IMR-90 (cell line): ENCODE data around the gene RPS6KA2. TPM values are rescaled to one million over a fixed set of nuclear protein-coding genes. Genes with fewer than 3 reads are reported as not detected.

Experiments
- ATAC-seq: fragments of 200-7000 bp; cut with Tn5 transposase; 2 replicates; pipeline ENCODE4 v1.9.1; 2020; ENCODE audit warnings: low read depth, mild to moderate bottlenecking, moderate library complexity
- BruUV-seq: library from RNA; stranded (reverse); fragments of 400-500 nt; replicated peaks from 2 replicates; lab custom pipeline; 2021; lab: Mats Ljungman, UMichigan
- CTCF ChIA-PET: fragments of 300-600 bp; formaldehyde crosslinking; extraction: SDS; loops from one replicate; lab custom pipeline; 2021; ENCODE audit warnings: antibody characterized with exemption; lab: Yijun Ruan, JAX
- POLR2A ChIA-PET: fragments of 300-600 bp; sonication (Branson Sonifier 250); formaldehyde crosslinking; loops from one replicate; lab custom pipeline; 2022; ENCODE audit warnings: antibody characterized with exemption; ENCODE audit not compliant: unreplicated experiment; lab: Charles Lee
- DNase-seq: peaks from one replicate; pipeline ENCODE4 v3.0.0; 2013
- H2AFZ ChIP-seq: replicated peaks from 2 replicates; pipeline ENCODE3; 2013; ENCODE audit warnings: low read length, mild to moderate bottlenecking; ENCODE audit not compliant: poor library complexity
- H2AK5ac ChIP-seq: 2 replicates; pipeline ENCODE4 v1.6.1; 2013; ENCODE audit warnings: low read depth, low read length, inconsistent platforms
- H2AK9ac ChIP-seq: replicated peaks from 2 replicates; pipeline ENCODE3; 2013; ENCODE audit warnings: mild to moderate bottlenecking, low read depth, low read length, moderate library complexity; ENCODE audit not compliant: poor library complexity
- H2BK120ac ChIP-seq: 2 replicates; pipeline ENCODE4 v1.6.1; 2013; ENCODE audit warnings: low read depth, low read length, inconsistent platforms
- H2BK15ac ChIP-seq: 3 replicates; pipeline ENCODE4 v1.6.1; 2013; ENCODE audit warnings: low read depth, low read length, inconsistent platforms
- H2BK20ac ChIP-seq: 2 replicates; pipeline ENCODE4 v1.6.1; 2013; ENCODE audit warnings: low read depth, mild to moderate bottlenecking, inconsistent platforms, low read length, moderate library complexity
- H2BK5ac ChIP-seq: 2 replicates; pipeline ENCODE4 v1.6.1; 2013; ENCODE audit warnings: mild to moderate bottlenecking, low read depth, low read length, inconsistent platforms; ENCODE audit not compliant: poor library complexity, severe bottlenecking
- H3K14ac ChIP-seq: replicated peaks from 2 replicates; pipeline ENCODE4 v1.6.1; 2013; ENCODE audit warnings: low read depth, low read length, inconsistent platforms
- H3K18ac ChIP-seq: 2 replicates; pipeline ENCODE4 v1.6.1; 2013; ENCODE audit warnings: low read depth, low read length, control low read depth
- H3K23ac ChIP-seq: 2 replicates; pipeline ENCODE4 v1.6.1; 2013; ENCODE audit warnings: low read depth, low read length, inconsistent platforms
- H3K27ac ChIP-seq: 2 replicates; pipeline ENCODE4 v1.5.1; 2013; ENCODE audit warnings: mild to moderate bottlenecking, control low read depth, low read length; ENCODE audit not compliant: insufficient read depth
- H3K27me3 ChIP-seq: 2 replicates; pipeline ENCODE4 v1.6.1; 2013; ENCODE audit warnings: low read length; ENCODE audit not compliant: control insufficient read depth, insufficient read depth
- H3K36me3 ChIP-seq: 2 replicates; pipeline ENCODE4 v1.6.1; 2013; ENCODE audit warnings: low read length, mixed read lengths; ENCODE audit not compliant: control insufficient read depth, insufficient read depth
- H3K4ac ChIP-seq: 2 replicates; pipeline ENCODE4 v1.6.1; 2013; ENCODE audit warnings: low read depth, low read length, inconsistent platforms
- H3K4me1 ChIP-seq: 2 replicates; pipeline ENCODE4 v1.6.1; 2013; ENCODE audit warnings: low read length, mixed read lengths; ENCODE audit not compliant: control insufficient read depth, insufficient read depth
- H3K4me2 ChIP-seq: 2 replicates; pipeline ENCODE4 v1.6.1; 2013; ENCODE audit warnings: low read depth, mild to moderate bottlenecking, control low read depth, low read length, moderate library complexity
- H3K4me3 ChIP-seq: 2 replicates; pipeline ENCODE4 v1.5.1; 2013; ENCODE audit warnings: low read depth, mild to moderate bottlenecking, control low read depth, low read length, moderate library complexity; ENCODE audit not compliant: insufficient read depth
- H3K56ac ChIP-seq: 2 replicates; pipeline ENCODE4 v1.6.1; 2013; ENCODE audit warnings: low read length, inconsistent platforms; ENCODE audit not compliant: insufficient read depth; ENCODE audit errors: extremely low read depth
- H3K79me1 ChIP-seq, 2 experiments: 2 replicates each; pipeline ENCODE4 v1.6.1; 2013; ENCODE audit warnings: low read length in 2 of 2, inconsistent platforms in 1 of 2, low read depth in 1 of 2
- H3K9ac ChIP-seq: 2 replicates; pipeline ENCODE4 v1.6.1; 2013; ENCODE audit warnings: low read depth, low read length, control low read depth
- H3K9me1 ChIP-seq: 2 replicates; pipeline ENCODE4 v1.6.1; 2013; ENCODE audit warnings: low read length, inconsistent platforms; ENCODE audit not compliant: insufficient read depth
- H3K9me3 ChIP-seq: 2 replicates; pipeline ENCODE4 v1.6.1; 2013; ENCODE audit warnings: low read length; ENCODE audit not compliant: control insufficient read depth, insufficient read depth
- H4K20me1 ChIP-seq: 2 replicates; pipeline ENCODE4 v1.6.1; 2013; ENCODE audit warnings: low read length, inconsistent platforms; ENCODE audit not compliant: insufficient read depth
- H4K5ac ChIP-seq: 2 replicates; pipeline ENCODE4 v1.6.1; 2013; ENCODE audit warnings: mild to moderate bottlenecking, low read depth, low read length, control low read depth
- H4K8ac ChIP-seq, 2 experiments: 2 replicates each; pipeline ENCODE4 v1.6.1; 2013; ENCODE audit warnings: low read depth in 2 of 2, low read length in 2 of 2, control low read depth in 1 of 2, inconsistent platforms in 1 of 2
- H4K91ac ChIP-seq: 2 replicates; pipeline ENCODE4 v1.6.1; 2013; ENCODE audit warnings: low read depth, low read length, inconsistent platforms; ENCODE audit not compliant: insufficient read depth
- BHLHE40 ChIP-seq: fragments of 150-350 bp; IDR thresholded peaks from 2 replicates; pipeline ENCODE4 v1.6.1; 2016; ENCODE audit warnings: mild to moderate bottlenecking, low read depth, low read length
- CEBPB ChIP-seq: IDR thresholded peaks from 2 replicates; pipeline ENCODE4 v1.6.1; 2012; ENCODE audit warnings: low read depth, low read length, improper control_type of control experiment
- CHD1 ChIP-seq: IDR thresholded peaks from 2 replicates; pipeline ENCODE4 v1.6.1; 2012; ENCODE audit warnings: low read depth, low read length, improper control_type of control experiment
- FOS ChIP-seq: fragments of 150-350 bp; IDR thresholded peaks from 2 replicates; pipeline ENCODE4 v1.6.1; 2016; ENCODE audit warnings: low read depth, low read length
- MAFK ChIP-seq: IDR thresholded peaks from 2 replicates; pipeline ENCODE4 v1.6.1; 2012; ENCODE audit warnings: low read depth, low read length, improper control_type of control experiment
- MAZ ChIP-seq: IDR thresholded peaks from 2 replicates; pipeline ENCODE4 v1.6.1; 2012; ENCODE audit warnings: low read depth, mild to moderate bottlenecking, low read length, improper control_type of control experiment, moderate library complexity, borderline replicate concordance
- MXI1 ChIP-seq: IDR thresholded peaks from 2 replicates; pipeline ENCODE4 v1.6.1; 2012; ENCODE audit warnings: low read depth, mild to moderate bottlenecking, low read length, moderate library complexity, borderline replicate concordance
- NFE2L2 ChIP-seq: fragments of 150-350 bp; IDR thresholded peaks from 2 replicates; pipeline ENCODE4 v1.6.1; 2016; ENCODE audit warnings: low read depth, mild to moderate bottlenecking, low read length
- POLR2A ChIP-seq: IDR thresholded peaks from 2 replicates; pipeline ENCODE4 v1.6.1; 2012; ENCODE audit warnings: mild to moderate bottlenecking, low read depth, low read length
- RAD21 ChIP-seq: IDR thresholded peaks from 2 replicates; pipeline ENCODE4 v1.6.1; 2012; ENCODE audit warnings: low read length, improper control_type of control experiment
- RCOR1 ChIP-seq: IDR thresholded peaks from 2 replicates; pipeline ENCODE4 v1.6.1; 2012; ENCODE audit warnings: mild to moderate bottlenecking, low read length, improper control_type of control experiment; ENCODE audit not compliant: insufficient replicate concordance
- RFX5 ChIP-seq: IDR thresholded peaks from 2 replicates; pipeline ENCODE4 v1.8.0; 2012; ENCODE audit warnings: low read depth, mild to moderate bottlenecking, low read length, moderate library complexity
- SMC3 ChIP-seq: fragments of 150-350 bp; IDR thresholded peaks from 2 replicates; pipeline ENCODE4 v1.6.1; 2016; ENCODE audit warnings: low read depth, mild to moderate bottlenecking, antibody characterized with exemption, low read length, moderate library complexity
- WGBS, 2 experiments: methylation state at CpG; one replicate each; pipeline versions ENCODE4 v1.1.5 to v1.1.7; 2013; ENCODE audit warnings: missing lambda C conversion rate in 2 of 2; ENCODE audit not compliant: insufficient read length in 1 of 2; ENCODE audit errors: extremely low coverage in 2 of 2; 5-methylcytosine and 5-hydroxymethylcytosine counted together
- dilution Hi-C: fragments of 300-500 bp; cut with HindIII; formaldehyde crosslinking; loops from one replicate; pipeline ENCODE4 v1.14.3; 2018; ENCODE audit warnings: low sequenced_read_pairs; ENCODE audit not compliant: unreplicated experiment
- in situ Hi-C: fragments of 300-500 bp; cut with MboI; formaldehyde crosslinking; loops from 3 replicates; pipeline ENCODE4 v1.14.3; 2019; ENCODE audit warnings: low sequenced_read_pairs, inconsistent platforms, mixed read lengths
- intact Hi-C: fragments of 100-400 bp; cut with micrococcal nuclease; formaldehyde crosslinking; loops from 2 replicates; pipeline ENCODE4 v1.10.0; 2022
- polyA plus RNA-seq, 3 experiments: library from polyadenylated mRNA; depleted of rRNA; stranded (reverse); fragments of >200 nt; gene quantifications; 2 replicates each; pipeline ENCODE4 v1.2.3, GENCODE V29; 2012; ENCODE audit warnings: low replicate concordance in 1 of 3
- total RNA-seq: library from RNA; depleted of rRNA; stranded (reverse); fragments of >200 nt; gene quantifications from 2 replicates; pipeline ENCODE4 v1.2.3, GENCODE V29; 2012
- TF ChIP-seq, protein P1 (sequence below): fragments of 150-350 bp; IDR thresholded peaks from 2 replicates; pipeline ENCODE4 v1.6.1; 2016; ENCODE audit warnings: low read depth, mild to moderate bottlenecking, low read length, moderate library complexity, borderline replicate concordance
- TF ChIP-seq, protein P2 (sequence below): fragments of 150-350 bp; IDR thresholded peaks from 2 replicates; pipeline ENCODE4 v1.6.1; 2017; ENCODE audit warnings: mild to moderate bottlenecking, antibody characterized with exemption, low read length, low read depth
- TF ChIP-seq, protein P3 (sequence below): conservative IDR thresholded peaks from 2 replicates; pipeline ENCODE4 v1.5.1; 2012; ENCODE audit warnings: mild to moderate bottlenecking, low read depth, low read length, improper control_type of control experiment

Gene RPS6KA2
- total and polyA plus RNA-seq, 2 of the 4 experiments (the other 2 are of a cell fraction), result 26.9 to 31.3 TPM

DNA sequence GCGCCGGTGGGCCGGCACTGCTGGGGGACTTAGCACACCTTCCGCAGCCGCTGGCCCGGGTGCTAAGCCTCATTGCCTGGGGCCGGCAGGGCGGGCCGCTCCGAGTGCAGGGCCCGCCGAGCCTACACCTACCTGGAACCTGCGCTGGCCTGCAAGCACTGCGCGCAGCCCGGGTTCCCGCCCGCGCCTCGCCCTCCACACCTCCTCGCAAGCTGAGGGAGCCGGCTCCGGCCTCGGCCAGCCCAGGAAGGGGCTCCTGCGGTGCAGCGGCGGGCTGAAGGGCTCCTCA lies 233.6 kb downstream of the RPS6KA2 start:
- H3K14ac ChIP-seq, result no peak overlapping the region
- dilution Hi-C loops, result no loop called here
- no peak overlapping the region for H3K56ac ChIP-seq
- no peak overlapping the region for H4K91ac ChIP-seq
- H2BK120ac ChIP-seq, result no peak overlapping the region
- ATAC-seq (no peak), DNase-seq (no peak)
- intact Hi-C loops, result no loop called here
- WGBS, 2 experiments, result 95% methylated on average over 14 of the region's 27 CpGs; no CpG with 5 or more reads in 1 of the 2 experiments
- H3K4me1 ChIP-seq, result no peaks in the 10 kb centered on the region
- CTCF ChIA-PET, result no interaction called here
- no peak overlapping the region for H3K4me3 ChIP-seq
- no peak overlapping the region for H2BK15ac ChIP-seq
- H3K36me3 ChIP-seq, result no peaks in the 10 kb centered on the region
- no peak overlapping the region for H2AFZ ChIP-seq
- H3K9me1 ChIP-seq, result no peaks in the 10 kb centered on the region
- in situ Hi-C loops, result no loop called here
- no peak overlapping the region for H4K5ac ChIP-seq
- BruUV-seq, result no TSS peak
- H3K9ac ChIP-seq, result no peak overlapping the region
- TF ChIP-seq MAFK (no peak), MXI1 (no peak), NFE2L2 (no peak), FOS (no peak), MAZ (no peak), BHLHE40 (no peak), POLR2A (no peak), CEBPB (no peak), RCOR1 (no peak), CHD1 (no peak), SMC3 (no peak), RAD21 (no peak), RFX5 (no peak)
- TF ChIP-seq, protein P1, sequence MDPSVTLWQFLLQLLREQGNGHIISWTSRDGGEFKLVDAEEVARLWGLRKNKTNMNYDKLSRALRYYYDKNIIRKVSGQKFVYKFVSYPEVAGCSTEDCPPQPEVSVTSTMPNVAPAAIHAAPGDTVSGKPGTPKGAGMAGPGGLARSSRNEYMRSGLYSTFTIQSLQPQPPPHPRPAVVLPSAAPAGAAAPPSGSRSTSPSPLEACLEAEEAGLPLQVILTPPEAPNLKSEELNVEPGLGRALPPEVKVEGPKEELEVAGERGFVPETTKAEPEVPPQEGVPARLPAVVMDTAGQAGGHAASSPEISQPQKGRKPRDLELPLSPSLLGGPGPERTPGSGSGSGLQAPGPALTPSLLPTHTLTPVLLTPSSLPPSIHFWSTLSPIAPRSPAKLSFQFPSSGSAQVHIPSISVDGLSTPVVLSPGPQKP, result no peak
- TF ChIP-seq, protein P2, sequence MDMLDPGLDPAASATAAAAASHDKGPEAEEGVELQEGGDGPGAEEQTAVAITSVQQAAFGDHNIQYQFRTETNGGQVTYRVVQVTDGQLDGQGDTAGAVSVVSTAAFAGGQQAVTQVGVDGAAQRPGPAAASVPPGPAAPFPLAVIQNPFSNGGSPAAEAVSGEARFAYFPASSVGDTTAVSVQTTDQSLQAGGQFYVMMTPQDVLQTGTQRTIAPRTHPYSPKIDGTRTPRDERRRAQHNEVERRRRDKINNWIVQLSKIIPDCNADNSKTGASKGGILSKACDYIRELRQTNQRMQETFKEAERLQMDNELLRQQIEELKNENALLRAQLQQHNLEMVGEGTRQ, result no peak
- TF ChIP-seq, protein P3, sequence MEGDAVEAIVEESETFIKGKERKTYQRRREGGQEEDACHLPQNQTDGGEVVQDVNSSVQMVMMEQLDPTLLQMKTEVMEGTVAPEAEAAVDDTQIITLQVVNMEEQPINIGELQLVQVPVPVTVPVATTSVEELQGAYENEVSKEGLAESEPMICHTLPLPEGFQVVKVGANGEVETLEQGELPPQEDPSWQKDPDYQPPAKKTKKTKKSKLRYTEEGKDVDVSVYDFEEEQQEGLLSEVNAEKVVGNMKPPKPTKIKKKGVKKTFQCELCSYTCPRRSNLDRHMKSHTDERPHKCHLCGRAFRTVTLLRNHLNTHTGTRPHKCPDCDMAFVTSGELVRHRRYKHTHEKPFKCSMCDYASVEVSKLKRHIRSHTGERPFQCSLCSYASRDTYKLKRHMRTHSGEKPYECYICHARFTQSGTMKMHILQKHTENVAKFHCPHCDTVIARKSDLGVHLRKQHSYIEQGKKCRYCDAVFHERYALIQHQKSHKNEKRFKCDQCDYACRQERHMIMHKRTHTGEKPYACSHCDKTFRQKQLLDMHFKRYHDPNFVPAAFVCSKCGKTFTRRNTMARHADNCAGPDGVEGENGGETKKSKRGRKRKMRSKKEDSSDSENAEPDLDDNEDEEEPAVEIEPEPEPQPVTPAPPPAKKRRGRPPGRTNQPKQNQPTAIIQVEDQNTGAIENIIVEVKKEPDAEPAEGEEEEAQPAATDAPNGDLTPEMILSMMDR, result no peak
- no peak overlapping the region for H2BK5ac ChIP-seq
- no peak overlapping the region for H3K23ac ChIP-seq
- no peak overlapping the region for H2AK5ac ChIP-seq
- no peak overlapping the region for H3K4ac ChIP-seq
- H3K27ac ChIP-seq, result no peak overlapping the region
- H3K27me3 ChIP-seq, result peaks cover 25% of the 10 kb centered on the region
- H4K20me1 ChIP-seq, result no peaks in the 10 kb centered on the region
- no peaks in the 10 kb centered on the region for H3K79me1 ChIP-seq
- H3K4me2 ChIP-seq, result no peak overlapping the region
- peaks cover 3% of the 10 kb centered on the region; the same call in 1 of the 2 replicates for H3K9me3 ChIP-seq
- no peak overlapping the region for H2BK20ac ChIP-seq
- POLR2A ChIA-PET, result no interaction called here
- no peak overlapping the region for H4K8ac ChIP-seq
- no peak overlapping the region for H3K18ac ChIP-seq
- no peak overlapping the region for H2AK9ac ChIP-seq
